ENCODE data around the gene SERPINE1.
A peak's percentile ranks its signal among the peaks of the same experiment; 100 is the strongest.

The SERPINE1 gene

DNA sequence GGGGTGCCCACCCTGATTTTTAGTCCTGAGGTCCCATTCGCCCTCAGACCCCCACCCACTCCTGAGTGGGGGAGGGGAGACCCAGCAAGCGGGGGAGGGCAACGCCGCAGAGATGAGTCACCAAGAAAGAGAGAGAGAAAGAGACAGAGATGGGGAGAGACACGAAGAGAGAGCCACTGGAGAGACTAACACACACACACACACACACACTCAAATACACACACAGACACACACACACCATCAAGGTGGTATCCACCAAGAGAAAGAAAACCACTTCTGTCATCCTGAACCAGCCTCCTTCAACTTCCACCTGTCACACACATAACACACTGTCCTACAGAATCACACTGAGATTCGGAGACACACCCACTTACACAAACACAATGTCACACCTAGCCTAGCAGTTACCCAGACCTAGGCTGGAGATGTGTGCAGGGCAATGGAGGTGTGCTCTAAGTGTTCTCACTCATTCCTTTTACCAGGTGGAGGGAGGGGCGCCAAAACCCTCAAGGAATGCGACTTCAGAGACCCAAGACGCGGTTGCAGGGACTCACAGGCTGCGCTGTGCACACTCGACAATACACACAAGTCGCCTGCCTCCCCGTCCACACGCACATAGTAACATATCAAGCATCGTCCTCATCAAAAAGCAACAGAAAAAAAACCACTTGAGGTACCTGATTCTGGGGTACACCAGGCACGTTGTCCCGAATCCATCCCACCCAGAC, 42.4 kb downstream of the SERPINE1 start:
- DNase-seq (ENCODE audit: low read depth): no peak
- TF ChIP-seq MAX (IDR thresholded peaks at IDR 0.05; ENCODE audit: low read depth, low read length) (no peak), POLR2A (IDR thresholded peaks at IDR 0.05; ENCODE audit: extremely low read depth, insufficient read length) (no peak), MYC (IDR thresholded peaks at IDR 0.05; ENCODE audit: low read depth, low read length) (no peak)
- TF ChIP-seq, protein P1, sequence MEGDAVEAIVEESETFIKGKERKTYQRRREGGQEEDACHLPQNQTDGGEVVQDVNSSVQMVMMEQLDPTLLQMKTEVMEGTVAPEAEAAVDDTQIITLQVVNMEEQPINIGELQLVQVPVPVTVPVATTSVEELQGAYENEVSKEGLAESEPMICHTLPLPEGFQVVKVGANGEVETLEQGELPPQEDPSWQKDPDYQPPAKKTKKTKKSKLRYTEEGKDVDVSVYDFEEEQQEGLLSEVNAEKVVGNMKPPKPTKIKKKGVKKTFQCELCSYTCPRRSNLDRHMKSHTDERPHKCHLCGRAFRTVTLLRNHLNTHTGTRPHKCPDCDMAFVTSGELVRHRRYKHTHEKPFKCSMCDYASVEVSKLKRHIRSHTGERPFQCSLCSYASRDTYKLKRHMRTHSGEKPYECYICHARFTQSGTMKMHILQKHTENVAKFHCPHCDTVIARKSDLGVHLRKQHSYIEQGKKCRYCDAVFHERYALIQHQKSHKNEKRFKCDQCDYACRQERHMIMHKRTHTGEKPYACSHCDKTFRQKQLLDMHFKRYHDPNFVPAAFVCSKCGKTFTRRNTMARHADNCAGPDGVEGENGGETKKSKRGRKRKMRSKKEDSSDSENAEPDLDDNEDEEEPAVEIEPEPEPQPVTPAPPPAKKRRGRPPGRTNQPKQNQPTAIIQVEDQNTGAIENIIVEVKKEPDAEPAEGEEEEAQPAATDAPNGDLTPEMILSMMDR (IDR thresholded peaks at IDR 0.05; ENCODE audit: low read depth, low read length): no peak
- no peak overlapping the region for H3K4me3 ChIP-seq (ENCODE audit: low read depth, low read length)

- peak; percentile 76 for DNase-seq (ENCODE audit: low read depth)
- no peak overlapping the region for H3K4me3 ChIP-seq (ENCODE audit: low read depth, low read length)
- peak; percentile 71; the same call in 1 of the 2 replicates for TF ChIP-seq MAX (IDR thresholded peaks at IDR 0.05; ENCODE audit: low read depth, low read length)
- peak; percentile 51 for TF ChIP-seq MYC (IDR thresholded peaks at IDR 0.05; ENCODE audit: low read depth, low read length)
- TF ChIP-seq POLR2A (IDR thresholded peaks at IDR 0.05; ENCODE audit: extremely low read depth, insufficient read length): no peak
- TF ChIP-seq, protein P1 (IDR thresholded peaks at IDR 0.05; ENCODE audit: low read depth, low read length): peak; percentile 97
These were observed 43.1 kb downstream of the SERPINE1 start for GRCh38 chr7:101169838-101170551.

DNA sequence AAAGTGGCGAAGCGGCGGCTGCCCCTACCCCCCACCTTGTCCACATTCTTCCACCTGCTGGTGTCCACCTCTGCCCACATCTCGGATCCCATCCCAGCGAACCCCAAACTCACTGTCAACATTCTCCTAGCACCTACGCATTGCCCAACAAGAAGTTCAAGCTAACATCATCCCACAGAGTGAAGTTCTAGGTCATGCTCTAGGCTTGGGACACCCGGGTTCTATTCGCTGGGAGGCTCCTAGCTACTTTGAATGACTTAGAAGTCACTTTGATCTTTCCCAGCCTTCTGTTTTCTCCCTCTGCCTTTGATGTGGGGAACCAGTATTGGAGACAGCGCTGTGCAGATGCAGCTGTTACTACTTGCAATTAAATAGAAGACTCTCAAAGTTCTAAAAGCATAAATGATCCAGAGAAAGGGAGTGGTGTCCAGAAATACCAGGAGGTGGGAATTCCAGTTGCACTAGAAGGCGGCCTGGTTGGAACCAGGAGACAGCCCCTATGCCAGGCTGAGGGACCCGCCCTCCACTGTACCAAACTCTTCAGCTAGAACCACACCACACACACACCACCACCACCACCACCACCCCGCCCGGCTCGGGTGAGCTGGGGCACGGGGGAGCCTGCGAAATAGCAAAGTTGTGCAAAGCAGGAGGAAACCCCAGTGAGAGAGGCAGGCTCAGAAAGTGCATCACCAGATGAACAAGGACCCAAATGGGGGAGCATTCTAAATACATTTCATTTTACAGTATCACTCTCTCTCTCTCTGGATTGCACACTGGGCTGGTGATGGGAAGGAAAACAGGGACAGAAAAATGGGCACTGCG, 43.9 kb downstream of the SERPINE1 start:
- no peak overlapping the region for H3K4me3 ChIP-seq (ENCODE audit: low read depth, low read length)
- TF ChIP-seq MAX (IDR thresholded peaks at IDR 0.05; ENCODE audit: low read depth, low read length) (no peak), MYC (IDR thresholded peaks at IDR 0.05; ENCODE audit: low read depth, low read length) (no peak), POLR2A (IDR thresholded peaks at IDR 0.05; ENCODE audit: extremely low read depth, insufficient read length) (no peak)
- TF ChIP-seq, protein P1 (IDR thresholded peaks at IDR 0.05; ENCODE audit: low read depth, low read length): no peak
- DNase-seq (ENCODE audit: low read depth): no peak

GRCh38 chr7:101171442-101171837, 44.5 kb downstream of the SERPINE1 start:
- no peak for DNase-seq (ENCODE audit: low read depth)
- TF ChIP-seq MAX (IDR thresholded peaks at IDR 0.05; ENCODE audit: low read depth, low read length) (no peak), POLR2A (IDR thresholded peaks at IDR 0.05; ENCODE audit: extremely low read depth, insufficient read length) (no peak)
- TF ChIP-seq, protein P1 (IDR thresholded peaks at IDR 0.05; ENCODE audit: low read depth, low read length): peak; percentile 19
- no peak overlapping the region for H3K4me3 ChIP-seq (ENCODE audit: low read depth, low read length)

DNA sequence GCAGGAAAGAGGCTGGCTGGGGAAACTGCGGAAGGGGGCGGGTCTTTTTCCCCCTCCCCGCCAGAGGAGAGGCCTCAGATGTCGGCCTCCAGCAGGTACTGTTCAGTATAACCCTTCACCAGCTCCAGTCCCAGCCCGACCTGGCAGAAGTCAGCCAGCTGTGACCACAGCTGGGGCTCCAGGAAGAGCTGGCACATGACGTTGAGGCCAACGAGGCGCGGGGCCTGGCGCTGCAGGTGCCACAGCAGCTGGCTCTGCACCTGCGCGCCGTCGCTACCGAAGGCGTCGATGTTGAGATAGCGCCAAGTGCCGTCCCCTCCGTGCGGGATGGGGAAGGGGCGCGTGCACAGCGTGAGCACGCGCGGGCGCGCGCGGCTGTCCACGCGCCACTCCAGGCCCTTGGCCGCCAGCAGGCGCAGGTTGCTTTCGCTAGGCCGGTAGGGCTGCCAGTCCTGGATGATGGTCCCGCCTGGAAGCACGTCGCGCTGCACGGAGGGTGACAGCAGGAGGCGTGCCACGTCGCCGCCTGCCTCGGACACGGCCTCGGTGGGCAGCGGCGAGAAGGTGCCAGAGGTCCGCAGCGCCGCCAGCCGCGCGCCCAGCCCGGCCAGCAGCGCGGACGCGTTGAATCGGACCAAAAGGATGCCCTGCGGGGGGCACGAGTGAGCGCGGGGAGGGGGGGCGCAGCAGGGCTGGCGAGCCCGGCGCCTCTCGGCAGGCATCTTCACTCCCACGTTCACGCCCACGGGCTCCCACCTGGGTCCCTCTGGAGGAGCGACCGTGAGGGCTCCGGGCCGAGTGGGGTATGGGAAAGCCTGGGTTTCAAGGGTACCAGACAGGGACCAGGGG, 45.3 kb downstream of the SERPINE1 start:
- DNase-seq (ENCODE audit: low read depth): no peak
- H3K4me3 ChIP-seq (ENCODE audit: low read depth, low read length): no peak overlapping the region

More for the DNA sequence above, 45.3 kb downstream of the SERPINE1 start:
- TF ChIP-seq, protein P1 (IDR thresholded peaks at IDR 0.05; ENCODE audit: low read depth, low read length): no peak
- no peak for TF ChIP-seq MAX (IDR thresholded peaks at IDR 0.05; ENCODE audit: low read depth, low read length)
- TF ChIP-seq POLR2A (IDR thresholded peaks at IDR 0.05; ENCODE audit: extremely low read depth, insufficient read length): no peak
- TF ChIP-seq MYC (IDR thresholded peaks at IDR 0.05; ENCODE audit: low read depth, low read length): no peak
